Activated CD8-positive, alpha-beta memory T cell treated with anti-CD3 and anti-CD28 coated beads for 36 hours (primary cell): ENCODE data around the gene LCK. TPM values are rescaled to one million over a fixed set of nuclear protein-coding genes. Genes with fewer than 3 reads are reported as not detected.
"Not testable (repeated sequence)": the region's sequence is repeated elsewhere in the genome, so short reads cannot be mapped to it uniquely, and the experiment has no call there.

Source experiments
- CTCF ChIA-PET: fragments of 350-600 bp; sonication (Branson Sonifier 250); formaldehyde crosslinking; loops from one replicate; lab custom pipeline; 2021; ENCODE audit warnings: antibody characterized with exemption; lab: Charles Lee
- POLR2A ChIA-PET: fragments of 350-600 bp; sonication (Branson Sonifier 250); formaldehyde crosslinking; loops from one replicate; lab custom pipeline; 2021; ENCODE audit warnings: antibody characterized with exemption; lab: Charles Lee
- total RNA-seq, 2 experiments: library from RNA; stranded (reverse); gene quantifications; one replicate each; pipeline ENCODE4 v1.2.3, GENCODE V29; 2021

Gene LCK
- total RNA-seq, 2 experiments from 2014 or later, result 279 to 294 TPM

GRCh38 chr1:32256473-32257226 is 5.6 kb downstream of the LCK start:
- CTCF ChIA-PET, result interaction anchor here (1.4 to 2.1 kb wide), 4 partner anchors 8 to 16 kb away, joined by 3 to 7 read pairs (median 5); no protein-coding TSS in a partner anchor
- POLR2A ChIA-PET, result interaction anchor here (0.6 to 1.0 kb wide), 3 partner anchors 35 to 442 kb away, joined by 4 read pairs; partner anchors contain the start of gene HDAC1

GRCh38 chr1:32257227-32257508 is 6.1 kb downstream of the LCK start:
- ChIA-PET CTCF (interaction anchor here (1.4 kb wide), 3 partner anchors 9 to 17 kb away, joined by 3 to 7 read pairs (median 3); no protein-coding TSS in a partner anchor), POLR2A (interaction anchor here (0.6 to 1.0 kb wide), 2 partner anchors 34 to 442 kb away, joined by 4 read pairs; partner anchors contain the start of gene HDAC1)

GRCh38 chr1:32263236-32263593 is 12.2 kb downstream of the LCK start:
- ChIA-PET POLR2A (interaction anchor here (0.6 to 1.2 kb wide), 2 partner anchors 9 to 14 kb away, joined by 3 to 6 read pairs; no protein-coding TSS in a partner anchor), CTCF (interaction anchor here (1.3 to 1.4 kb wide), 2 partner anchors 22 to 47 kb away, joined by 3 read pairs; no protein-coding TSS in a partner anchor)

GRCh38 chr1:32263744-32264143 is 12.7 kb downstream of the LCK start:
- CTCF ChIA-PET, result interaction anchor here (1.4 kb wide), 1 partner anchor 22 kb away, joined by 3 read pairs; no protein-coding TSS in a partner anchor
- POLR2A ChIA-PET, result no interaction called here

- ChIA-PET POLR2A (interaction anchor here (0.7 to 0.8 kb wide), 2 partner anchors 10 to 15 kb away, joined by 3 to 5 read pairs; partner anchors contain the start of gene LCK), CTCF (interaction anchor here (0.7 to 2.1 kb wide), 7 partner anchors 8 to 477 kb away, joined by 3 to 5 read pairs (median 4); no protein-coding TSS in a partner anchor)
Measured at GRCh38 chr1:32265846-32266245, 14.8 kb downstream of the LCK start.

- CTCF ChIA-PET, result interaction anchor here (1.9 to 2.1 kb wide), 2 partner anchors 10 to 17 kb away, joined by 5 read pairs; no protein-coding TSS in a partner anchor
- POLR2A ChIA-PET, result no interaction called here
Measured at GRCh38 chr1:32266921-32267591, 16.0 kb downstream of the LCK start.

GRCh38 chr1:32269744-32270143 is 18.7 kb downstream of the LCK start:
- POLR2A ChIA-PET, result interaction anchor here (0.6 to 0.7 kb wide), 2 partner anchors 9 to 21 kb away, joined by 3 to 6 read pairs; no protein-coding TSS in a partner anchor
- CTCF ChIA-PET, result interaction anchor here (2.0 kb wide), 1 partner anchor 55 kb away, joined by 6 read pairs; no protein-coding TSS in a partner anchor

GRCh38 chr1:32272557-32273390 is 21.7 kb downstream of the LCK start:
- ChIA-PET POLR2A (interaction anchor here (0.7 to 0.8 kb wide), 2 partner anchors 19 to 72 kb away, joined by 4 read pairs; partner anchors contain the start of gene CCDC28B), CTCF (interaction anchor here (0.7 to 2.1 kb wide), 2 partner anchors 21 to 24 kb away, joined by 4 to 12 read pairs; no protein-coding TSS in a partner anchor)

GRCh38 chr1:32273391-32274208 is 22.5 kb downstream of the LCK start:
- CTCF ChIA-PET, result interaction anchor here (0.7 to 2.1 kb wide), 2 partner anchors 21 to 24 kb away, joined by 4 to 12 read pairs; no protein-coding TSS in a partner anchor
- POLR2A ChIA-PET, result interaction anchor here (0.6 to 0.8 kb wide), 4 partner anchors 48 to 262 kb away, joined by 3 to 6 read pairs (median 4); partner anchors contain the start of gene CCDC28B

- ChIA-PET CTCF (interaction anchor here (0.6 to 2.1 kb wide), 2 partner anchors 26 to 1299 kb away, joined by 3 to 12 read pairs; no protein-coding TSS in a partner anchor), POLR2A (no interaction called here)
Measured at GRCh38 chr1:32274646-32275340, 23.7 kb downstream of the LCK start.

GRCh38 chr1:32275424-32275823 is 24.4 kb downstream of the LCK start:
- CTCF ChIA-PET, result no interaction called here
- POLR2A ChIA-PET, result no interaction called here

- ChIA-PET POLR2A (no interaction called here), CTCF (interaction anchor here (0.7 to 1.8 kb wide), 3 partner anchors 9 to 27 kb away, joined by 3 to 5 read pairs (median 4); no protein-coding TSS in a partner anchor)
Measured at GRCh38 chr1:32276032-32276782, 25.1 kb downstream of the LCK start.

- POLR2A ChIA-PET, result not testable (repeated sequence)
- CTCF ChIA-PET, result interaction anchor here (1.2 kb wide), 1 partner anchor 25 kb away, joined by 3 read pairs; no protein-coding TSS in a partner anchor
Measured at GRCh38 chr1:32284777-32285176, 33.7 kb downstream of the LCK start.

- CTCF ChIA-PET, result no interaction called here
- POLR2A ChIA-PET, result no interaction called here
Measured at GRCh38 chr1:32285658-32286057, 34.6 kb downstream of the LCK start.

- CTCF ChIA-PET, result interaction anchor here (0.7 kb wide), 2 partner anchors 60 to 209 kb away, joined by 3 to 6 read pairs; no protein-coding TSS in a partner anchor
- POLR2A ChIA-PET, result no interaction called here
Measured at GRCh38 chr1:32286763-32287162, 35.7 kb downstream of the LCK start.

GRCh38 chr1:32289256-32289655 is 38.2 kb downstream of the LCK start:
- ChIA-PET POLR2A (interaction anchor here (1.0 kb wide), 1 partner anchor 48 kb away, joined by 4 read pairs; no protein-coding TSS in a partner anchor), CTCF (no interaction called here)
